Measurements from ENCODE around the gene HOXB5.

DNA sequence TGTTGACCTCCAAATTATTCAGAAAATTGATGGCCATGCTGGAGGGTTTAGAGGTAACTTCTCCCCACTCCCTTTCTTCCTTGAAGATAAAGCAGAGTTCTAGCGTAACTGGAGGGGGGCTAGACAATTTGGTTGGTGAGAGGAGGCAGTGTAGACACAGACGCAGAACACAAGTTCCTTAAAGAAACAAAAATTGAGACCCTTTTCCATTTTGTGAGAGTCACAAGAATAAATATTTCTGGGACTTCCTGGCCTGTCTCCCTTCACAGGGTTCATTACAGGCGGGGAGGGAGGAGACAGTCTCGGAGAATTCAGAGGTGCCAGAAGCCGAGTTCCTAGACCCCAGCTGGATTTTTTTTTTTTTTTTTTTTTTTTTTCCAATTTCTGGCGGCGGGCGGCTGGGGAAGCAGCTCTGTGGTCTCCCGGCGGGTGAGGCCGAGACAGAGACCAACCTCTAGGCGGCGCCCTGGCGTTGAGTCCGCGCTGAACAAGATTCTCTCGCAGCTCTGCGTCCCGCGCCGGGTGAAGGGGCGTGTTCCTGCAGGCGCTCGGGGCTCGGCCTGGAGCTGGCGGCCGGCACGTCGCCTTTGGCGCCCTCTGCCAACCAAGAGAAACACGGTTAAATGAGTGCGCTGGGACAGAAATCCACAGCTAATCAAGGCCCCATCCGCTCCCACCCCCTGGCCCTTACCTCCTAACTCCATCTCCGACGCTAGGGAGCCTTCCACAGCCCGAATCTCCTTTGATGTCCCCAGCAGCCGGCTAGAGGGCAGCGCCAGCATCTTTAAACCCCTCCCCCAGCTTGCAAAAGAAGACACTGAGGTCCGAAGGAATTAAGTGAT, 42.8 kb upstream of the HOXB5 start:
- TF ChIP-seq, protein P1, sequence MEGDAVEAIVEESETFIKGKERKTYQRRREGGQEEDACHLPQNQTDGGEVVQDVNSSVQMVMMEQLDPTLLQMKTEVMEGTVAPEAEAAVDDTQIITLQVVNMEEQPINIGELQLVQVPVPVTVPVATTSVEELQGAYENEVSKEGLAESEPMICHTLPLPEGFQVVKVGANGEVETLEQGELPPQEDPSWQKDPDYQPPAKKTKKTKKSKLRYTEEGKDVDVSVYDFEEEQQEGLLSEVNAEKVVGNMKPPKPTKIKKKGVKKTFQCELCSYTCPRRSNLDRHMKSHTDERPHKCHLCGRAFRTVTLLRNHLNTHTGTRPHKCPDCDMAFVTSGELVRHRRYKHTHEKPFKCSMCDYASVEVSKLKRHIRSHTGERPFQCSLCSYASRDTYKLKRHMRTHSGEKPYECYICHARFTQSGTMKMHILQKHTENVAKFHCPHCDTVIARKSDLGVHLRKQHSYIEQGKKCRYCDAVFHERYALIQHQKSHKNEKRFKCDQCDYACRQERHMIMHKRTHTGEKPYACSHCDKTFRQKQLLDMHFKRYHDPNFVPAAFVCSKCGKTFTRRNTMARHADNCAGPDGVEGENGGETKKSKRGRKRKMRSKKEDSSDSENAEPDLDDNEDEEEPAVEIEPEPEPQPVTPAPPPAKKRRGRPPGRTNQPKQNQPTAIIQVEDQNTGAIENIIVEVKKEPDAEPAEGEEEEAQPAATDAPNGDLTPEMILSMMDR (IDR thresholded peaks at IDR 0.05), result peak; percentile 71
- TF ChIP-seq EZH2phosphoT487 (IDR thresholded peaks at IDR 0.05) (peak; percentile 71), EZH2 (IDR thresholded peaks at IDR 0.05) (peak; percentile 76)
